NOMO-1 (cell line): ENCODE results near the gene TIMM10.
"Not testable (repeated sequence)": the region's sequence is repeated elsewhere in the genome, so short reads cannot be mapped to it uniquely, and the experiment has no call there.

ENCODE experiments used
- DNase-seq, 2 experiments: peaks; one replicate each; lab custom pipeline; 2025; ENCODE audit not compliant: unreplicated experiment in 2 of 2; lab: John Stamatoyannopoulos, UW

The TIMM10 gene

DNA sequence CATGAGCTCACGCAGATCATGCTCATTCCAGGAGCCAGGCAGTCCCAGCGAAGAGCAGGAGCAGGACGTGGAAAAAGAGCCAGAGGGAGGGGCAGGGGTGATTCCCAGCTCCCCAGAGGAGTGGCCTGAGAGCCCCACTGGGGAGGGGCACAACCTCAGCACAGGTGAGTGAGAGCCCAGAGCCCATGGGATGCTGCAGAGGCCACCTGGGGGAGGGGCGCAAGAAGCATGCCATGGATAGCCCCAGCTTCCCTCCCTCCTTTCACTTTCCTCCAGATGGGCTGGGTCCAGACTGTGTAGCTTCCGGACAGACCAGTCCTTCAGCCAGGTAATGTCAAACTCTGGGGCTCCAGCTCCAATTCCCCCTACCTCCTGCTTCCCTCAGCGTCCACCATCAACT is 13.0 kb upstream of the TIMM10 start:
- no peak for DNase-seq

DNA sequence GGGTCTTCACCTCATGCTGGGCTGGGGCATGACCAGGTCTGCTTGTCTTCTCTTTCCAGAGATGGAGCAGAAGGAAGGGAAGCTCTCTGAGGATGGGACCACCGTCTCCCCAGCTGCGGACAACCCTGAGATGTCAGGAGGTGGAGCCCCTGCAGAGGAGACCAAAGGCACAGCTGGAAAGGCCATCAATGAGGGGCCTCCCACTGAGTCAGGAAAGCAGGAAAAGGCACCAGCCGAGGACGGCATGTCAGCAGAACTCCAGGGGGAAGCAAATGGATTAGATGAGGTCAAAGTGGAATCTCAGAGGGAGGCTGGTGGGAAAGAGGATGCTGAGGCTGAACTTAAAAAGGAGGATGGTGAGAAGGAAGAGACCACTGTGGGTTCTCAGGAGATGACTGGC is 12.0 kb upstream of the TIMM10 start:
- DNase-seq = no peak

DNA sequence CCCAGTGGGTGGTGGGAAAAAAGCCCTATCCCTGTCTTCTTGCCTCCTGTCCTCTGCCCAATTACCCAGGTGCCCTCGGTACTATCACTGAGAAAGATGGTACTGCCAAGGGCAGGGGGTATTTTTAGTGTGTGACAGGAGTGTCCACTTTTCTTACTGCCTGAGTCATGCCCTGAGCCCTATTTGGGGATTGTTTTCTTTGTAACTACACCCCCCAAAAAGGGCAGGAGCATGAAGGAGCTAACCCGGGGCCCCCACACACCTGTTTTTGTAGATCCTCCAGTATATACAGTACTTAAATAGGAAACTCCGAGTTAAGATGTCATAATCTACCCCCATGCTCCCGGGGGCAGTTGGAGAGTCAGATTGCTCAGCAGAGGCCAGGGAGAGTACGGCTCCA is 10.6 kb upstream of the TIMM10 start:
- DNase-seq = no peak

DNA sequence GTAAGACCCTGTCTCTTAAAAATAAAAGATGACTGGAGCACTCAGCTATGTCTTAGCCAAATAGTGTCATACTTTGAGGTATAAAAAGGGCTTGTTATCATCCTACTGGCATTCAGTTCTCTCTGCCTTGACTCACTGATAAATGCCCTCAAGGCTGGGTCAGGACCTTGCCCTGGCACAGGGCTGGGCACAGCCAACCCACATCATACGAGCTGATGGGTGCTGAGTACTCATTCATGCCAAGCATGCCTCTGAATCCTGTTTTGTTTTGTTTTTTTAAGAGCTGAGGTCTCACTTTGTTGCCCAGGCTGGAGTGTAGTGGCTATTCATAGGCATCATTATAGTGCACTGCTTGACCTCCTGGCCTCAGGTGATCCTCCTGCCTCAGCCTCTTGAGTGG is 8.8 kb upstream of the TIMM10 start:
- no peak for DNase-seq

DNA sequence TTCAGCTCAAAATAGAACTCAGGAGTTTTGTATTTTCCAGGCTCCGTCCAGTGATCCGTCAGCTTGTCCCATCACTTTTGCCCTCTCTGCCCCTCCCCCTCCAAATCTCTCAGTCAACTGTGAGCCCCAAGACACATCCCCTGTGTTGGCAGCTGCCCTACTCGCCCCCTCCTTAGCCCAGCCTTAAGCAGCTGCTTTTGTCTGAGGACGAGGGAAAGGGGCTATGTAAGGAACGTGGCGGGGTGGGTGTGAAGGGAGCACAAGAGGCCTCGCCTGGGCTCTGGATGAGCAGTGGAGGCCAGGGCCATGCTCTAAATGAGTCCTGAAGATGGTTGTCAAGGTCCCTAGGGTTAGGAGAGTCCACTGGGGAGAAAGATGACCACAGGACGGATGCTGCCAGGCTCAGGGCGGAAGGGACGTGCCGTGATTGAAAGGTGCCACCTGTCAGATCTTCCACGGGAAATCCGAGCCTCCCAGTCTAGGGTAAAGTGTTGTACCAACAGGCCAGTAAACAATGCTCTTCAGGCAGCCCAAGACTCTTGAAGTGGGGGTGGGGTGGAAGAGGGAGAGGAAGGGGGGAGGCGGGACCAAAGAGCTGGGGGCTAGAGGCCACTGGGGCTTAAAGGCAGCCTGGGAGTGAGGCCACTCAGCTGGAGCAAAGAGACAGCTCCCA is 6.5 kb upstream of the TIMM10 start, which contains the start of gene SMTNL1:
Gene SMTNL1 (plus strand): TSS at position 649 of the 673 bp plus-strand sequence. CDS start 5,048 bp downstream, outside the sequence.
- no peak for DNase-seq

DNA sequence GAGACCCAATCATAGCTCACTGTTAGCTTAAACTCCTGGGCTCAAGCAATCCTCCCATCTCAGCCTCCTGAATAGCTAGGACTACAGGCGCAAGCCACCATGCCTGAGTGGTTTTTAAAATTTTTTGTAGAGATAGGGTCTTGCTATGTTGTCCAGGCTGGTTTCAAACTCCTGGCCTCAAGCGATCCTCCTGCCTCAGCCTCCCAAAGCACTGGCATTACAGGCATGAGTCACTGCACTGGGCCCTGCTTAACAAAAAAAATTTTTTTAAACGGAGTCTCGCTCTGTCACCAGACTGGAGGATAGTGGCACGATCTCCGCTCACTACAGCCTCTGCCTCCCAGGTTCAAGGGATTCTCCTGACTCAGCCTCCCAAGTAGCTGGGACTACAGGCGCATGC is 3.9 kb upstream of the TIMM10 start:
- not testable (repeated sequence) for DNase-seq

DNA sequence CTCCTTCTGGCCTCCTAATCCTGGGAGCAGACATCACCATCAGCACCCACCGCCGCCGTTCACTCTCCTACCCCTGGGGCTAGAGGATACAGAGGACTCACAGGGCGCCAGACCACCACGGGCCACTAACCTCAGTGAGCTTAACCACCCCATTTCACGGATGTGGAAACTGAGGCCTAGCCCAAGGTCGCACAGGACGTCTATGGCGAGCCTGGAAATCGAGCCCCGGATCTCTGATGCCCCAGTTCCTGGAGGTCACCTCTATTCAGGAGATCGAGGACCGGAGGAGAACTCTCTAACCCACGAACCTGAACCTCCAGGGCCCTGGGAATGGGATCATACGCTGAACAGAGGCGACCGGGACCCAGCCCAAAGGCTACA is 349 bp downstream of the TIMM10 start:
- no peak for DNase-seq

DNA sequence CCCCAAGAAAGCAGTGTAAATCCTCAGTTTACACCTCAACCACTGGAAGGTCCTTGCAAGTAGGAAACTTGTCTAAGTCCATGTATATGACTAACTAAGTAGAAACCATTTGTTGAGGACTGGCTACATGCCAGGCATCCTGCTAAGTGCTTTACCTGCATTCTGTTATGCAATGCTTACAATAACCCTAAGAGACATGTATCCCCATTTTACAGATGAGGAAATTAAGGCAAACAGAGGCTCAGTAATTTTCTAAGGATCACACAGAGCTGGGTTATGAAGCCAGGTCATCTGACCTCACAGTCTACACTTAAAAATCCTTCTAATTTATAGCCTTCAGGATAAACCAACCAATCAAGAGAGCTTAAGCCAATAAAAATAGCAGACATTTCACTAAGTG is 1.5 kb downstream of the TIMM10 start:
- DNase-seq = no peak

DNA sequence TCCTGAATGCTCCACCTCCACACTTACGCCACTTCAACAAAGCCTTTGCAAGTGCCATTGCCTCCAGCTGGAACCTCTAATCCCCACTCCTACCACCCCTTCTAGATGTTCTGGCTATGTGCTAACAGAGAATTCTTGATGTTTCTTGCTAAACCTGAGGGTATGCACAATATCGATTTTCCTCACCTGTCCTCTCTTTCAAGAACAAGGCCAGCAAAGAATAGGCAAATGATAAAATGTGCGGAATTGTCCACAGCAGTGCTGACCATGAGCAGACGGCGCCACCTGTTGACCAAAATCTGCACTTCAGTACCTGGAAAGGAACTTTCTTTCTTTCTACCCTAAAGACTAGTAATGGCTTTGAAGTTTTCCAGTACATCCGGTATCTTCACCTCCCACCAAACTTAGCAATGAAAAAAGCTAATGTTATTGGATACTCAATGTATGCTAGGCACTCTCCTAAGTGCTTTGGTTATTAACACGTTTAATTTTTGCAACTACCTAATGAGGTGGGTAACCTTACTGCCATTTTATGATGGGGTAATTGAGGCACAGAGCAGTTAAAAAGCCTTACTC is 3.4 kb downstream of the TIMM10 start:
- peak; percentile 38 to 56 for DNase-seq

DNA sequence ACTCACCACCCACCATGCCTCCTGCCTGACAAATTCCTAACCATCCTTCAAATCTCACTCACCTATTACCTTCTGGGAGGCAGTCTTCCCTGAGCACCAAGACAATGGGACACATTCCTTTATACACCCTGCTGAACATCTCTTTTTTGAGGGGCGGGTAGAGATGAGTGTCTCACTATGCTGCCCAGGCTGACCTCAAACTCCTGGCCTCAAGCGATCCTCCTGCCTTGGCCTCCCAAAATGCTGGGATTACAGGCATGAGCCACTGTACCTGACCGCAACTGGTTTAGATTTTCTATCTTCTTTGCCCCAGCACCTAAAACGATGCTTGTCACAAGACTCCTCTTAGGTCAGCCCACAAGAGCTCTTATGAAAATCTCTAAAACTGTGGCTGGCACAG is 7.1 kb downstream of the TIMM10 start:
- DNase-seq = no peak

DNA sequence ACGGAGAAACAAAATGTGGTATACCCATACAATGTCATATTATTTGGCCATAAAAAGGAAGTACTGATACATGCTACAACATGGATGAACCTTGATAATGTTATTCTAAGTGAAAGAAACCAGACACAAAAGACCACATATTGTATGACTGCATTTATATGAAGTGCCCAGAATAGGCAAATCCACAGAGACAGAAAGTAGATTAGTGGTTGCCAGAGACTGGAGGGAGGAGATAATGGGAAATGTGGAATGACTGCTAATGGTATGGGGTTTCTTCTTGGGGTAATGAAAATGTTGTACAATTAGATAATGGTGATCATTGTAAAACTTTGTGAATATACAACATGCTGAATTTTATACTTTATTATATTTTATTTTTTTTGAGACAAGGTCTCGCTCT is 9.4 kb downstream of the TIMM10 start:
- DNase-seq = no peak

DNA sequence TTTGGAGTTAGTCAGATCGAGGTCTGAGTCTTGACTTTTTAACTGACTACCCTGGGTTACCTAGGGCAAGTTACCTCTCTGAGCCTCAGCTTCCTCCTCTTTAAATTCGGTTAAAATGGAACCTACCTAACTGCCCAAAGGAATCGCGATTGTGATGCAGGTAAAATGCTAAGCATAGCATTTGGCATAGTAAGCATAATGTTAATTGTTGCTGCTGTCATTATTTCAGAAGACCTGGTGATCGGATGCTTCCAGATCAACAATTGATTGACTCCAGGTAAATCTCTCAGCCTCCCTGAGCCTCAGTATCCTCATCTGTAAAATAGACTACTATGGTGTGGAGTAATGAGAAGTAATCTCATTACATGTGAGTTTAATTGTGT is 14.5 kb downstream of the TIMM10 start:
- DNase-seq = no peak

DNA sequence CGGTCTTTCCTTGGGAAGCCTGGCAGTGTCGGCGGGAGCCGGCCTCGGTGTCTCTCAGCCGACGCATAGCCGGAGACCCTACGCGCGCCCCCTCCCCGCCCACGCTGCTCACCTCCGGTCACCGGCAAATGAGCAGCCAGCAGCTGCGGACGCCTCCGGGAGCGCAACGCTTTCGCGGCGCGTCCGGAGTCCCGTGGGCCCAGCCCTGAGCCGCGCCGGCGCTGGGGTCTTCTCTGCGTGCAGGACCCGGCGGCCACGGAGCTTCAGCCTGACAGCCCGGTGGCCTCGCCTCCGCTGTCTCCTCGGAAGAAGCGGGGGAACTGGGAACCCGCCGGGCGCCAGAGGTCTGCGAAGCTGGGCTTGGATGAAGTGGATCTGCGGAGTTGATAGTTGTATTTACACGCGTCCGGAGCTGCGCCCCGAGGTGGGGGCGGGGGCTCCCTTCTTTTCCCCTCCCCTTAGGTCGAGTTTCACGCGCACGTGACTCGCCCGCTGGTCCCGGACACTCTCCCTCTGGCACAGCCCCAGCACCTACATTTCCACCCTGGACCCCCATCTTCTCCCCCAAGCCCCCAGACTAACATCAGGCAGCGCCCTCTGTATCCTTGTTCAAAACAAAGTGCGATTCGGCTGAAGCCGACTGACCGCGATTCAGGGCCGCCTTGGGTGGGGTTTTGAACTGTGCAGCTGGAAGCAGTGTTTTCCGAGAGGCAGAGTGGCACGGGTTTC is 15.1 kb downstream of the TIMM10 start, which contains the start of gene SLC43A1:
Gene SLC43A1 (minus strand): TSS at position 371 of the 729 bp plus-strand sequence. CDS start 1,591 bp downstream, outside the sequence.
- DNase-seq = no peak

DNA sequence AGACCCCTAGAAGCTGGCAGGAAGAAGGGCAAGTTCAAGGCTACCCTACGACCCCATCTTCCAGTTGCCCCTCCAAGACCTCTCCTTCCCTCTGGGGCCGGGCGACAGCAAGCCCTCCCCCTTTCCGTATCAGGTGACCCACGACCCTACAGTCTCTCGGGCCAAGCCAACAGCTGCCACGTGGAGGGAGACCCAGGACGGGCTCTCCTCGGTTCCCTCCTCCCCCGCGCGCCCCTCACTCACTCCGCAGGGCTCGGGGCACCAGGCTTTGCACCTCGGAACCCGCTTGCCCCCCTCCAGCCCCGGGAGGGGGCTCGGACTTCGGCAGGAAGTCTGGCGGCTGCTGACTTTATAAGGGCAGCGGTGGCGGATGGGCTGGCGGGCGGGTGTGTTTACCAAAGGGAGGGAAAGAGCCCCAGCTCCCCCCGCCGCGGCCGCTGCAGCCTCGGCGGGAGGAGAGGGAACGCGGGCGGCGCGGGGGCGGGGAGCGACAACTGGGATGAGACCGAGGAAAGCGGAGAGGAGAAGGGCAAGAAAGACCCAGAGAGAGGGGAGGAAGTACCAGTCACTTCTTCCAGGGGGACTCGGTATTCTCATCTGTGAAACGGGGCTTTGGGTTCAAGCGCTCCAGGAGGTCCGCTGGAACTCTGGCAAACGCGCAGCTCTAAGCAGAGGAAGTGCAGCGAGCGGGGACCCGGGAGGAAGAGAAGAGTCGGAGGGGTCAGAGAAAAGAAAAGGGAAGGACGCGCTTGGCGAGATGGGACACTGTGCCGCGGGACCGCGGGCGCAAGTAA is 15.8 kb downstream of the TIMM10 start:
- DNase-seq = peak in 1 of 2 experiments; percentile 18

DNA sequence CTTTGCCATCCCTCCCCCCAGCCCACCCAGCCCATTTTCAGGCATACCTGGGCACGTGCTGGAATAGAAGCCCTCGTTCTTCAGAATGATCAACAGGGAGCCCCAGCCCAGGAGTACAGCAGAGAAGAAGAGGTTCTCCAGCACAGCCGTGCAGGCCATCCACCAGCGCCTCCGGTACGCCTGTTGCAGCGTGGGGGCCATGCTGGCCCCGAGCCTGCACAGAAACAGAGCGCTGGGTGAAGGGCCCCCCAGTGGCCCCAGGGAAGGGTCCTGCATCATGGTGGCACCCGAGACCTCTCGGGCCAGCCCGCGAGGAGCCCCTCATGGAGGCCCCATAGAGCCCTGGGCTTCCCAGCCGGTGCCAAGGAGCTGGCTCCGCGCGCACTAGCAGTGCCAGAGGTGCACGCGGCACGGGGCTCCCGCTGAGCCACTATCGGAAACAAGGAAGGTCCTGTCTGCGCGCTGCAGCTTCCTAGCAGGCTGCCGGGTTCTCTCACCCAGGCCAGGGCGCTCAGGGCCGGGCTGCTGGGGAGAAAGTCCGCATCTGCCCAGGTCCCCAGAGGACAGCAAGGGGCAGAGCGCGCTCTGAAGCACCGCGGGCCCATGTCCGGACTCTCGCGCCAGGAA is 16.5 kb downstream of the TIMM10 start:
- DNase-seq = no peak

DNA sequence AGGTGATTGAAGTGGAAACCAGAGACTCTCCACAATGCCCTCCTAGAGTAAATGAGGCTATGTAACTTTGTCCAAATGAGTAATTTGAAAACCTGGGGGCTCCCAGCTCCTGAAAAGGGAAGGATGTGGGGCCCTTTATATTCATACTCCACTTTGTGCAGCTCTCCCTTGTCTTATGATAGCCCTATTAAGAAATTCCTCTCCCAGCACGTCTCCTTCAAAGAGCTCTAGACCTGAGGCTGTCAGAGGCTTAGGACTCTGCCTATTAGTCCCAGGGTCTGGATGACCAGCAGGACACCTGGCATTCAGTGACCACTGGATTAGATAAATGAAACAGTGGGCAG is 17.1 kb downstream of the TIMM10 start:
- no peak for DNase-seq

DNA sequence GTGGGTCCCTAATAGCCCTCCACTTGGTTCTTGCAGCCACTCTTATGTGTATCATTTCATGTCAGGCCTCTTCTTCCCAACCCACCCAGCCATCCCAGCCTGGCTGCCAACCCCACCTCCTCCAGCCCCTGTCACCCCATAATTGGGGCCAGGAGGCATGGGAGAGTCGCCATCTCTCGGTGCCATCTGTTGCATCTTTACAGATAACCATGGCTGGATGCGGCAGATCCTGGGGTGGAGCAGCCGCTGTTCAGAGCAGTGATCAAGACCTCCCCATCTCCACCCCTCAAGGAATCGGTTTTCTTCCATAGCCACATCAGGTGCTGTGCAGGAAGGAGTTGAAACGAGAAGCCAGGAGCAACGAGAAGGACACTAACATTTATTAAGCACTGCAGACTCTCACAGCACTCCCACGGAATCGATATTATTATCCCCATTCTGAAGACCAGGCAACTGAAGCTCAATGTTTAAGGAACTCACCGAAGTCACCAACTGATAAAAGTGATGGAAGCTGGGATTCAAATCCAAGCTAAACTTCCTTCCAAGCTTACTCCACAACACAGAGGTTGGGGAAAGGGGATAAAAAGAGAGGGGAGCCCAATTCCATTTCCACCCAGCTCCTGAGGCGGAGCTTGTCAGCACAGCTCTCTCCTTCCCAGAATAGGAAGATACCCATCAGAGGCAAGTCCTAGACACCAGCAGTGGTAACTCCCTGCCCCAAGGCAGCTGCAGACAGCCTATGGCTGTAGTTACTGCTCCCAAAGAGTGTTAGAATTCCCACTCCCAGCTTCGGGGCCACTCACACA is 17.7 kb downstream of the TIMM10 start:
- no peak for DNase-seq

DNA sequence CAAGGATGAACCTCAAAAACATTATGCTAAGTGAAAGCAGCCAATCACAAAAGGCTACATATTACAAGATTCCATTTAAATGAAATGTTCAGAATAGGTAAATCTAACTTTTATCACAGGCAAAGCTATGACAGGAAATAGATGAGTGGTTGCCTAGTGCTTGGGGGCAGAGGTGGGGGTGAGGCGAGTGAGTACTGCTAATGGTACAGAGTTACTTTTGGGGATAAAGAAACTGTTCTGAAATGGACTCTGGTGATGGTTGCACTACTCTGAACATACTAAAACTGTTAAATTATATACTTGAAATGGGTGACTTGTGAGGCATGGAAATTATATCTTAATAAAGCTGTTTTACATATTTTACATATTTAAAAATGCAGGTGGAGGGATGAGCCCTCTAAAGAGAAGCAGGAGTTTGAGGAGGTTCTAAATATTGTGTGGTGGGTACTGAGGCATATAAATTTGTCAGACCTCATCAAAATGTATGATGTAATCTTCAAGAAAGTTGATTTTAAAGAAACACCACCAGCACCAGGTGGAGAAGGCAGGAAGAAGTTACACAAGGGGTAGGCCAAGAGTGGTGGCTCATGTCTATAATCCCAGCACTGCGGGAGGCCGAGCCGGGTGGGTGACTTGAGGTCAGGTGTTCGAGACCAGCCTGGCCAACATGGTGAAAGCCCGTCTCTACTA is 18.7 kb downstream of the TIMM10 start:
- DNase-seq = no peak

DNA sequence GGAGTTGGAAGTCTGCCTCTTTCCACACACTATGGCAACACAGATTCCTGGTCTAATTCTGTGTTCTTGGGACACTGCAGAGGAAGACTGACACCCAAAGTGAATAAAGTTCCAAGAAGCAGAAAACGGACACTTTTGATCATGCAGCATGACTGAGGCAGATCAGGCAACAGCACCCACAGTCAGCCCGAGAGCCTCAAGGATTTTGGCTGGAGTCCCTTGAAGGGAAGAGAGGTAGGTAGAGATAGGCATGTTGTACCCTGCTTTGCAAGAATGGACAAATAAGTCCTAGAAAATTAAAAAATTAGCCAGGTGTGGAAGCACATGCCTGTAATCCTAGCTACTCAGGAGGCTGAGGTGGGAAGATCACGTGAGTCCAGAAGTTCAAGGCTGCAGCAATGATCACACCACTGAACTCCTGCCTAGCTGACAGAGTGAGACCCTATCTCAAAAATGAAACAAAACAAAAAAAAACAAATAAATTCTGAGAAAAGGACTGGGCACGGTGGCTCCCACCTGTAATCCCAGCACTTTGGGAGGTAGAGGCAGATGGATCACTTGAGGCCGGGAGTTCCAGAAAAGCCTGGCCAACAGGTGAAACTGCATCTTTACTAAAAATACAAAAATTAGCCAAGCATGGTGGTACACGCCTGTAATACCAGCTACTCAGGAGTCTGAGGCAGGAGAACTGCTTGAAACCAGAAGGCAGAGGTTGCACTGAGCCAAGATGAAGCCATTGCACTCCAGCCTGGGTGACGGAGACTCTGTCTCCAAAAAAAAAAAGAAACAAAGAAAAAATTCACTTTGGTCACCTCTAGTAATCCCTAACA is 22.0 kb downstream of the TIMM10 start:
- no peak for DNase-seq
